HG02610 (cell line): Measurements from ENCODE around the gene C9orf43.
A peak's percentile ranks its signal among the peaks of the same experiment; 100 is the strongest.
"Not testable (repeated sequence)": the region's sequence is repeated elsewhere in the genome, so short reads cannot be mapped to it uniquely, and the experiment has no call there.

Experiments used
- ATAC-seq: cut with Tn5 transposase; IDR thresholded peaks from one replicate; pipeline ENCODE4 v1.9.1; 2021; ENCODE audit warnings: mild to moderate bottlenecking, moderate library complexity; ENCODE audit not compliant: unreplicated experiment

The C9orf43 gene

DNA sequence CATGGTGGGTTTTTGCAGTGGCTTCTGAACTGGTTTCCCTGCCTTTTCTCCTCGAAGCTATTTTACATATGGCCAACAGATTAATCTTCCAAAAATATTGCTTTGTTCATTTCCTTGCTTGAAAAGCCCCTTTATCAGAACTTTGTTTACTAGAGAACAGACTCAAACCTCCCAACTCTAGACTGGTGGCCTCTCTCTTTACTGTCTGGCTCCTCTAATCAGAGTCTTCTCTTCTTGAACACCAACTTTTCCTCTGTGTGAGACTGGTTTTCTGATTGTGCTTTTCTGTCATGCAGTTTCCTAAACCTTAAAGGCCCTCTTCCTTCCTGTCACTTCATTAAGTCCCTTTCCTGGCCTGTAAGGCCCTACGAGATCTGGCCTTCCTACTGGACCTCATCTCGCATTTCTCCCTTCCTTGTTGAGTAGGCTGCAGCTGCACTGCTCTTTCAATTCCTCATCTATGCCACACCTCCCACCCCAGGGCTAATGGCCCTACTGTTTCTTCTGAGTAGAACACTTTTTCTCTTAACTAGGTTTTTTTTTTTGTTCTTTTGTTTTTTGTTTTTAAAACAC lies 5.7 kb downstream of the C9orf43 start:
- peak; percentile 93 for ATAC-seq

DNA sequence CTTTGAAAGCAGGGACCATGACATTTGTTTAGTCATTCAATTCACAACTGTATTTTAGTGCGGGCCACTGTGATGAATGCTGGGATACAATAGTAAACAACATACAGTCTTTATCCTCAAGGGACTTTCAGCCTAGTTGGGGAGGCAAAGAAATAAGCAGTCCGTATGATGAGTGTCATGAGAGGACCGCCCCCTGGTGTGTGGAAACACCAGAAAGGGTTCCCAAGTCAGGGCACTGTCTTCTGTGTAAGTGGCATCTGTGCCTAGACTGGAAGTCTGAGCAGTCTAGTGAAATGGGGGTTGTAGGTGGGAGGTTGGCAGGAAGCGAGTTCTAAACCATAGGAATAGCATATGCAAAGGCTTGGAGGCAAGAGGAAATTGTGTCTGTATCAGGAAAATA lies 6.8 kb downstream of the C9orf43 start:
- ATAC-seq: no peak

DNA sequence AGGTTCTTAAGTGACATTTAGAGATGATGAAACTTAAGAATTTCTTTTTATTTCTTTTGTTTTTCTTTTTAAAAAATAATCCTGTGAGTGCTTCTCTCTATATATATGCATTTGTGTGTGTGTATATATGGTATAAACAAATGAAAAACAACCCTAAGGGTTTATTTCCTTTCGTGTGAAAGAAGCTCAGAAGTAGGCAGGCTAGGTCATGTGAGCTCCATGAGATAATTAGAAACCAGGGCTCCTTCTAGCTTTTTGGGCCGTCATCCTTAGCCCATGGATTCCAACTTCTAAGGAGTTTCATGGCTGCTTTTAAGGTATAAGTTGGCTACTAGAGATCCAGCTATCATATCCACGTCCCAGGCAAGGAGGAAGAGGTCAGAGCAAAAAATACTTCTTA lies 11.2 kb downstream of the C9orf43 start:
- ATAC-seq: no peak

DNA sequence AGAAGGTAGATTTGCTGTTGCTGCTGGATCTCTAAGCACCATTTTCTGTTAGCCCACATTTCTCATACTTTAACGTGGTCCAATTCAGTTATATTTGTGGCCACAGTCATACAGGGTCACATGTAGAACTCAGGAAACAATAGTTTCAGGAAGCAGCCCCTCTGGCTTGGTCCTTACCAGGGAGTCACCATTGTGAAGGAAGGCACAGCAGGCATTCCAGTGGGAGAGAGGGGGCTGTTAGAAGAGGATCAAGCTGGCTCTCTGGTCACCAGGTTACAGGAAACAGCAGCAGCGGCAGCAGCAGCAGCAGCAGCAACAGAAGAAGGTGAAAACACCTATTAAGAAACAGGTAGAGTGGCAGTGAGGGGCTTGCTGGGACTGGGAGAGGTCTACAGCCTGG lies 14.5 kb downstream of the C9orf43 start:
- ATAC-seq: no peak

DNA sequence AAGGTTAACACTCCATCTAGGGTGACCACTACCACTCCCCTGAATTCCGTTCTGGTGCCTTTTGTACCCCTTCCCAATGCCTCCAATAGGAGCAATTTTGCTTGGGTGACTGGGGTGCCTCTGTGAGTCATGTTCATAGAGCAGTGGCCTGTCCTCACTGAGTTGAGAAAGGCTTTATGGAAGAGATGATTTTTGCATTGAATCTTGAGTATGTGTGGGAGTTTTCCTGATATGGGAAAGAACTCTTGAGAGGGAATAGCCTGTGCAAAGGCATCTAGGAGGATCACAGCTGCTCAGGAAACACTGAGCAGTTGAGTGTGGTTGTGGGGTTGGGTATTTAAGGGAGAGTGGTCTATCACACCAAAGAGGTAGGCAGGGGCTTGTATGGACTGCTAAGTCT lies 16.2 kb downstream of the C9orf43 start:
- no peak for ATAC-seq

DNA sequence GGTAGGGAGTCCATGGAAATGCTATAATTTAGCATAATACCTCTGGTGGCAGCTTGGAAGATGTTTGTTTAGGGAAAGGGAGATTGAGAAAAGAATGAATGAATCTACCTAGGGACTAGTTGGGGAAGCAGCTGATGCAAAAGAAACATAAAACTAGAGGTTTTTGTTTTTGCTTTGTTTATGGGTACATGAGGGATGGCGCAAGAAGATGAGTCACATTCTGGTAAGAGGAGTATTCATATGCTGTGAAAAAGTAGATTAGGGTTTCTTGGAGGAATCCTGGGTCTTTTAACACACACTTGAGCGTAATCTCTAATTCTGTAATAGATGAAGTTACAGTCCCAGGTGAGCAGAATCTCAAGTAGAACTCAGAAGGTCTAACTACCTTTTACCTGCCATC lies 17.1 kb downstream of the C9orf43 start:
- no peak for ATAC-seq

DNA sequence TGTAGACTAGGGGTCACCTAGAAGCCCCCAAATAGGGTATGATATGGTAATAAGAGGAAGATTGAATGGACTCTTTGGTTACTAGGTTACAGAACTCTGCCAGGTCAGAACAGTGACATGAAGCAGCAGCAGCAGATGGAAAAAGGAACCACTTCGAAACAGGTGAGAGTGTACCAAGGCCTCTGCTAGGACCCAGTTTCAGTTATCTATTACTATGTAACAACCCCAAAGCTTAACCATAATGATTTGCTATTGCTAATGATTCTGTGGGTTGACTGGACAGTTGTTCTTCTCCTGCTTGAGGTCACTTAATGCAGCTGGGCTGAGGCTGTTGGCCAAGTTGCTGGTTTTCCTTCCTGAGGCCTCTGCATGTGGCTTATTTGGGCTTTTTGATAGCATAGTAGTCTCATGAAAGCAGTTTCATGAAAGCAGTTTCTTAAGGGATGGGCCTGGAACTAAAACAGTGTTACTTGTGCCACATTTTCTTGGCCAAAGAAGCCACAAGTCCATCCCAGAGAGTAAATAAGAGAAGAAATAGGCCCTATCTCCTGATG lies 17.6 kb downstream of the C9orf43 start:
- ATAC-seq: no peak

DNA sequence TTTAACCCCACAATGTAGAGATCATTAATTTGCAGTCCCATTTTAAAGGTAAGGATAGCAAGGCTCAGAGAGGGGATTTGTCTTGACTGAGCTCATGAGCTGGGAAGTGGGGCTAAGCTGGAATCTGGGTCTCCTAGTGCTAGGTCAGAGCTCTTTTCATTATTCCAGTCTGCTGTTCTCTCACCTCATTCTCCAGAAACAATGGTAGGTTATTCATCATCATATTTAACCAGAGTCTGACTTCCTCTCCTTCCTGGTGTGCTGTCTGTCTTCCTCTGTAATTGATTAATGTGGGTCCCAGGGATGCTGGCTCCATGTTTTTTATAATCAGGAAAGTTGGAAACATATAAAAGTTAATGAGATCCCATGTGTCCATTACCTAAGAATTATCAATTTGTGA lies 20.6 kb downstream of the C9orf43 start:
- ATAC-seq: no peak

DNA sequence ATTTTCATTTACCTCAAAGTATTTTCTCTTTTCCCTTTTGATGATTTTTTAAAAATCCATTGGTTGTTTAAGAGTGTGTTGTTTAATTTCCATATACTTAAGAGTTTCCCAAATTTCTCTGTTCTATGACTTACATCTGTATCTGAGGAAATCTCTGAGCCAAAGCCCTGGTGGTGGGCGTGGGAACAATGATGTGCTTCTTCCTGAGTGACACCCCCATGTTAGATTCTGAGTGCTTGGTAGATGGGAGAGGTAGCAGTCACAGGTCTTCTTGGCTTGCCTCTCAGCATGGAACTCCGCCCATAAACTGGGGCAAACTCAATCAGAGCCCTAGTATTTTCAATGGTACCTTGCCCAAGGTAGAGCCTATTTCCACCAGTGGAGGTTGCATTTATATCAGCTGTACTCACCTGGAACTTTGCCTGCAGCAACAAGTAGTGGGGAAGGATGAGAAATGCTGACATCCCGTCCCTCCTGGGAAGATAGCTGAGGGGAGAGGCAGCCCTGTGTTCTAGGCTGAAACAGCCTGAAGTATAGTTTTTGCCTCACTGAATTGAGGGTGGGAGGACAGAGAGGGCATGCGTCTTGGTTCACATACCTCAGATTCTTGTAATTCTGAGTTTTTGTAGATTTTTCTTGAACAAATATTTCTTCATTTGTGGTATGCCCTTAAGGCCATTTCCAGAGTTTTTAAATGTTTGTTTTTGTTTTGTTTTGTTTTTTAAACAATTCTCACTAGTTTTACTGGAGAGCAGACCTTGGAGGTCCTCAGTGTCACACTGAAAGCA lies 26.4 kb downstream of the C9orf43 start:
- ATAC-seq: no peak

DNA sequence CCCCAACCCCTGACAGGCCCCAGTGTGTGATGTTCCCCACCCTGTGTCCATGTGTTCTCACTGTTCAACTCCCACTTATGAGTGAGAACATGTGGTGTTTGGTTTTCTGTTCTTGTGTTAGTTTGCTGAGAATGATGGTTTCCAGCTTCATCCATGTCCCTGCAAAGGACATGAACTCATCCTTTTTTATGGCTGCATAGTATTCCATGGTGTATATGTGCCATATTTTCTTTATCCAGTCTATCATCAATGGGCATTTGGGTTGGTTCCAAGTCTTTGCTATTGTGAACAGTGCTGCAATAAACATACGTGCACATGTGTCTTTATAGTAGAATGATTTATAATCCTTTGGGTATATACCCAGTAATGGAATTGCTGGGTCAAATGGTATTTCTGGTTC lies 27.2 kb downstream of the C9orf43 start:
- ATAC-seq: not testable (repeated sequence)

DNA sequence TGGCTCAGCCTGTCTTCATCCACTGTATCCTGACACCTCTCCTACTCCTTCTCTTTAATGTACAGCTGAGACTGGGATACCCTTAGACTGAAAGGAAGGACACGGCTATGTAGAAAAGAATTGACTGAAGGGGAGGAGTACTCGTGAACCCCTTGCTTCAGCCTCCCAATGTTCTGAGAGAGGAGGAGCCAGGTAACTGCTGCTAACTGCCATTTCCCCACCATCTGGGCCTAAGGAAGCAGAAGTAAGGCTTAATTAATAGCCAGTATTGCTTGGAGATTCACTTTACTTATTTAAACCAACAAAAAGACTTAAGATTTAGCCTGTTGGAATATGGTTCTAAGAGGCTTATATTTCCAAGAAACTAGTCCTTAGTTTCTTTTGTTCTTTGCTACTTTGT lies 34.2 kb downstream of the C9orf43 start:
- no peak for ATAC-seq

DNA sequence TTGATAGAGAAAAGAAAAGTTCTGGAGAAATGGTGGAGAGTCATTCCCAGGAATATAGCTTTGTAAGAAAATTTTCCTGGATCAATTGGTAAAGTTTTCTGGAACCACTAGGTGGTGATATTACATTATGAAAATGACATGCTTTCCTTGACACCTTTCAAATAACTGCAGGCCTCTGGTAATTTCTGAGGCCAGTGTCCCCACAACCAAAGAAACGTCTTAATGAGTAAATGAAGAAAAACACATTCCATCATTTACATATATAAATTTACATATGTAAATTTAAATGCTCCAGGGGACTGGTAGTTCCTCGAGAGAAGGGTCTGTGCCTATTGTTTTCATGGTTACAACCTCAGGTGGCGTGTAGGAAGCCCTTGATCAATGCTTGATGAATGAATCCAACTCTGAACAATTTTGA lies 35.8 kb downstream of the C9orf43 start:
- ATAC-seq: no peak

DNA sequence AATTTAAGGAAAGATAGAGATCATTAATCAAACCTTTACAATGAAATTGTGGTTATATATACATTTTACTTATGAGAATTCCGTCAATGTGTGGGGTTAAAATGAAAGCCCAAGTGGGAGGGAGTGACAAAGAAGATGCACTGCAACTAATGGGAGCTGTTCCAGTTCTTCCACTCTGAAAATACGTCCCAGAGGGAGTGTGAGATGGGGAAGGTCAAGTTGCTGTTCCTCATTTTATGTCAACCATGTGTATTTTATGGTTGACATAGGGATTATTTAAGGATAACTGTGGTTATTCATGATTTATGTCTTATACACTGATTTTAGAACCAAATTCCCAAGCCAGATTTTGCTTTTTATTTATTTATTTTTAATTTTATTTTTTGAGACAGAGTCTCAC lies 38.8 kb downstream of the C9orf43 start:
- ATAC-seq: no peak

DNA sequence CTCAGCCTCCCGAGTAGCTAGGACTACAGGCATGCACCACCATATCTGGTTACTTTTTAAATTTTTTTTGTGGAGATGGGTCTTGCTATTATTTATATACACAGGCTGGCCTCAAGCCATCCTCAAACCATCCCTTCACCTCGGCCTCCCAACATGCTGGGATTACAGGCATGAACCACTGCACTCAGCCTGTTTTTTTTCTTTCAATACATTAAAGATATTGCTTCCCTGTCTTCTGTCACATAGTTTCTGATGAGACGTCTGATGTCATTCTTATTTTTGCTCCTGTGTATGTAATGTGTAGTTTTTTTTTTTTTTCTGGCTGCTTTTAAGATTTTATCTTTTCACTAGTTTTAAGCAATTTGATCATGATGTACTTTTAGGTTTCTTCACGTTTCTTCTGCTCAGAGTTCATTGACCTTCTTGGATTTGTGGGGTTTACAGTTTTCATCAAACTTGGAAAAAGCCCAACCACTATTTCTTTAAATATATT lies 41.6 kb downstream of the C9orf43 start:
- ATAC-seq: no peak

DNA sequence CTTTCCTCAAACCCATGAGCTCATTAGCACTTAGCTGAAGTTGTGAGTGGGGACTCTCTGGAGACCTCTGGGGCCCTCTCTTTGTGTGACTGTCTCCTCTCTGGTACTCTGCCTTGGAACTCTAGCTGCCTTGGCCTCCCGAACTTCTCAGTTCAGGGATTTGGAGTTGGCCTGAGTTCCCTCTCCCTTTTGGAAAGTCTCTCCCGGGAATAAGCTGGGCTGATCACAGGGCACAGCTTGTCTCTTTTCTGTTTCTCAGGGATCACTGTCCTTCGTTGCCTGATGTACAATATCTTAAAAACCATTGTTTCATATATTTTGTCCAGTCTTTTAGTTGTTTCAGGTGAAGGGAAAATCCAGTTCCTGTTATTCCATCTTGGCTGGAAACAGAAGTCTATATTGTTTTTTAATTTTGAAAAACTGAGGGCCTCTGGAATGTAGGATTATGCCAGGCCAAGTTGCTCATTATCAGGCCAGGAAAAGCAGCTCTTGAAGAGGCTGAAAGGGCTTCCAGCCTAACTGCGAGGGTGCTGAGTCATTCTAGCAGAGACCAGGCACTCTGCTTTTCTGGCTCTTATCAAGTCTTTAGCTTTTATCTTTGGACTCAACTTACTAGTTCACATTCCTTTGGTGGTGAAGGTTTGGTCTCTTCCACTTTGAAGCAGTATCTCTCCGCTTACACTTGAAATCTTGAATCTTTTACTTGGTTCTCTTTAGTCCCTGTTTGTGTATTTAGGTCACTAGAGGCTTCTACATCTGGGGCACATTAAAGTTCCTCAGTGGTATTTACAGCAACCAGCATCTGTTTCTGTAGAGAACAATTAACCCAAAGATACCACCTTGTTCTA lies 44.6 kb downstream of the C9orf43 start:
- ATAC-seq: no peak

DNA sequence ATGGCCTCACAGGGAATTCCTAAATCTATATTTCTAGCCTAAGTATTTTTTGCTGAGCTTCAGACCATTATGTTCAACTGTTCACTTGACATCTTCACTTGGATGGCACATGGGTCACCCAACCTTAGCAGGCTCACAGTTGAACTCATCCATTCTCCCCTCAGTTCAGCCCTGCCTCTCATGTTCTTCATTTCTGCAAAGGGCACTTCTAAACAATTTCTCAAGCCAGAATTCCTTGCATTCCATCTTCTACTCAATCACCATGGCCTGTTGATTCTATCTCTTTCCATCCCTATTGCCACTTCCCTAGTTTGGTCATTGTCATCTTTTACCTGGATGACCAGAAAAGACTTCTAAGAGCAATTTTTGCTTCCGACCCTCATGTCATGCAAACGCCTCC lies 45.7 kb downstream of the C9orf43 start:
- ATAC-seq: no peak

DNA sequence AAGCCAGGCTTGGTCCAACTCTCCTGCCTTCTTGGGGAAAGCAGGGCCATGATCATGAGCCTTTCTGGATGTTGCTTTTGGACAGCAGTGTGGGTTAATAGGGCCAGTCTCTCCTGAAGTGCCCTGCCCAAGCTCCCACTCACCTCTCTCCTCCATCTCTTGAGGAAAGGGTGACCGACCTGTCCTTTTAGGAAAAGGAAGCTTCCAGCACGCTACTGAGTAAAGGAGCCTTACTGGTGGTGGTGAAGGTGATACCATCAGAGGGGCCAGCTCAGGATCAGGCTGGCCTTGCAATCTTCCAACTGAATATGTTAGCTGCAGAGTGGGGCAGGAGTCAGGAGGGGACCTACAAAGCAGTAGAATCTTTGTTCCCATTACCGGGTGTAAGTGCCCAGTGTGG lies 50.7 kb downstream of the C9orf43 start:
- no peak for ATAC-seq

DNA sequence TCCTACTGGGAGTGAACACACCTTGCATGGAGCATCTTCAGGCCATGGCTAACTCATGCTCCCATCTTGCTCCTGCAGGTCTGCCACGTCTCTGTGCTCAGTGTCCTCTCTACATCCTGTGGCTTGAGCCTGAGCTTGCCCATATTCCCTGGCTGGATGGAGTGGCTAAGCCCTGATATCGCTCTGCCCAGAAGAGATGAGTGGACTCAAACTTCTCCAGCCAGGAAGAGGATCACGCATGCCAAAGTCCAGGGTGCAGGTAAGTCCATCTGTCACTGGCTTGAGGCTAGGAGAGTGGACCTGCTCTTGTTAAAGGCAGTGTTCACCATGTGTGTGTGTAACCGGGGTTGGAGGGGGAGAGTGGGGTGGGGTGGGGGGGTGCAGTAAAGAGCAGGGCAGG lies 51.4 kb downstream of the C9orf43 start:
- no peak for ATAC-seq

DNA sequence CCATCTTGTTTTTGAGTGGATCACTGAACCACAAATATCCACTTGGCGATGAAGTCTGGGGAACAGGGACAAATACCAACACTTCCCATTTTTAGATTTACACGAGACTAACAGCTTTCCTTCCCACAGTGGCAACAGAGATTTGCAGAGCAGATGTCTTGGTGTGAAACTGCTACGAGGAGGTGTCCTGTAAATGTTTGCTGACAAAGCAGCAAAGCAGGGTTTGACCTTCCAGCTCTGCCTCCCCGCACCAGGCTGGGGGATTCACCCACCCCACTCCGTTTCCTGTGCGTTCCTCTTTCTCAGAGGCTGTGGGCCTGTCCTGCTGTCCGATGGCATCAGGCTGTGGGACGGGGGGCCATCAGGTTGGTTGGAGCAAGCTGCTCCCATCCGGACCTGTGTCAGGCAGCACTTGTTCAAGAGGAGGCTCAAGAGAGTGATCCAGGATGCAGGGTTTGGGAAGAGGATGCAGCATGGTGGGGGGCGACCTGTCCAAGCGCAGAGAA lies 52.3 kb downstream of the C9orf43 start:
- ATAC-seq: no peak

DNA sequence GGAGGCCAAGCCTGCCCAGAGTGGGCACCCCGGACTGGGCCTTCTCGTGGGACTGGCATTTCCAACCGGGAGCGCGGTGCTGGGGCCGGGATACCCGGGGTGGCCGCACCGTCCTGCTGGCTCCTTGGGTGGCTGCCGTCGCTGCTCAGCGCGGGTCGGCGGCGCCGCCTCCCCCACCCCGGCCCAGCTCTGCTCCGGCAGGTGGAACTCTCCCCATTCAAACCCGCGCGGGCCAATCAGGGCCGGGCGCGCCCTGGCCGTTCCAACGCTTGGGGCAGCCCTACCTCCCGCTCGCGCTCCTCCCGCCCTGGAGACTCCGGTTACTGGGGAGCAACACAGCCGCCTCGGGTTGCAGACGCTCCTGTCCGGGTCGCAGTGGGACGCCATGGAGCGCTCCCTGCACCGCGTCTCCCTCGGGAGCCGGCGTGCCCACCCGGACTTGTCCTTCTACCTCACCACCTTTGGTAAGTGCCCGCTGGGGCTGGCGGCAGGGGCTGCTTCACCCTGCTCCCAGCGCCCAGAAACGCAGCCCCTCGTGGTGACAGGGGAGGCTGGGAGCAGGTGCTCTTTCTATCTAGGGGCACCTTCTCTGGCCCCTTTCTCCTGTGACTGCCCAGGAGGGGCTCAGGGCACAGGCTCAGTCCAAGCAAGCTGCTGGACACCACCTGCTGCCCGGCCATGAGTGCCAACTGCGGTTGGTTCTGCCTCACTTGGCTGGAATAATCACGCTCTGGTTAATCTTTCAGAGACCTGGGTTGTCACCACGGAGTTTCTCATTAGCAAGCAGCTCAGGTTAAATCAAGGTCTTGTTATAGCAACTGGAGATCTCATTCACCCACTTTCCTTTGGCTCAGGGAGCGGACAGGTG lies 53.1 kb downstream of the C9orf43 start, which contains the start of gene RGS3:
Gene RGS3, plus strand, starts transcription at position 310 of the 868 bp plus-strand sequence. Its CDS starts 76 bp downstream, at position 386.
- no peak for ATAC-seq
